Measurements from ENCODE around the gene PARD3B.

- no peak for TF ChIP-seq CTCF (conservative IDR thresholded peaks at IDR 0.05)
- TF ChIP-seq EZH2 (IDR thresholded peaks at IDR 0.05; ENCODE audit: low read depth), result no peak
Measured at GRCh38 chr2:205024822-205025518, 479.7 kb downstream of the PARD3B start.

All from PC-9 (cell line).